Ovary (tissue), 3 donors: ENCODE data around the gene PI4KA.
"Not testable (repeated sequence)": the region's sequence is repeated elsewhere in the genome, so short reads cannot be mapped to it uniquely, and the experiment has no call there.

ENCODE experiments used
- EP300 ChIP-seq: sonication (generic); formaldehyde crosslinking; IDR thresholded peaks from one replicate; pipeline ENCODE4 v1.6.1; 2017; ENCODE audit warnings: antibody characterized with exemption
- POLR2A ChIP-seq: fragments of 450-650 bp; IDR thresholded peaks from one replicate; pipeline ENCODE4 v1.6.1; 2017; ENCODE audit warnings: antibody characterized with exemption, mild to moderate bottlenecking, moderate library complexity
- TF ChIP-seq, protein P1 (sequence below), 3 donors: fragments of 450-650 bp in 2 of 3; fragments of 200-600 bp in 1 of 3; IDR thresholded peaks; one replicate each; pipeline versions ENCODE4 v1.5.1 to v1.8.0; 2016 to 2022; ENCODE audit warnings: antibody characterized with exemption in 3 of 3, mild to moderate bottlenecking in 1 of 3
- donor health status: DM: no; HTN: no; CAD: no.

DNA sequence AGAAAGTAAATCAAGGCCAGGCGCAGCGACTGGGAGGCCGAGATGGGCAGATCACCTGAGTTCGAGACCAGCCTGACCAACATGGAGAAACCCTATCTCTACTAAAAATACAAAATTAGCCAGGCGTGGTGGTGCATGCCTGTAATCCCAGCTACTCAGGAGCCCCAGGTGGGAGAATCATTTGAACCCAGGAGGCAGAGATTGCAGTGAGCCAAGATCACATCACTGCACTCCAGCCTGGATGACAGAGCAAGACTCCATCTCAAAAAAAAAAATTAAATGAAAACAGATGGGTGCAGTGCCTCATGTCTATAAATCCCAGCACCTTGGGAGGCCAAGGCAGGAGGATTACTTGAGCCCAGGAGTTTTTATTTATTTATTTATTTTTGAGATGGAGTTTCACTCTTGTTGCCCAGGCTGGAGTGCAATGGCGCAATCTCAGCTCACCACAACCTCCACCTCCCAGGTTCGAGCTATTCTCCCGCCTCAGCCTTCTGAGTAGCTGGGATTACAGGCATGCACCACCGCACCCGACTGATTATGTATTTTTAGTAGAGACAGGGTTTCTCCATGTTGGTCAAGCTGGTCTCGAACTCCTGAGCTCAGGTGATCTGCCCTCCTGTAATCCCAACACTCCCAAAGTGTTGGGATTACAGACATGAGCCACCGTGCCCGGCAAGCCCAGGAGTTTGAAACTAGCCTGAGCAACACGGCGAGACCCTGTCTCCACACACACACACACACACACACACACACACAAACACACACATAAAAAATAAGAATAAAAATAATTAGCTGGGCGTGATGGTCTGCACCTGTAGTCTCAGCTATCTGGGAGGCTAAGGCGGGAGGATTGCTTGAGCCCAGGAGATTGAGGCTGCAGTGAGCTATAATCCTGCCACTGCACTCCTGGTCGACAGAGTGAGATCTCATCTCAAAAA, 42.8 kb upstream of the PI4KA start:
- TF ChIP-seq, protein P1, sequence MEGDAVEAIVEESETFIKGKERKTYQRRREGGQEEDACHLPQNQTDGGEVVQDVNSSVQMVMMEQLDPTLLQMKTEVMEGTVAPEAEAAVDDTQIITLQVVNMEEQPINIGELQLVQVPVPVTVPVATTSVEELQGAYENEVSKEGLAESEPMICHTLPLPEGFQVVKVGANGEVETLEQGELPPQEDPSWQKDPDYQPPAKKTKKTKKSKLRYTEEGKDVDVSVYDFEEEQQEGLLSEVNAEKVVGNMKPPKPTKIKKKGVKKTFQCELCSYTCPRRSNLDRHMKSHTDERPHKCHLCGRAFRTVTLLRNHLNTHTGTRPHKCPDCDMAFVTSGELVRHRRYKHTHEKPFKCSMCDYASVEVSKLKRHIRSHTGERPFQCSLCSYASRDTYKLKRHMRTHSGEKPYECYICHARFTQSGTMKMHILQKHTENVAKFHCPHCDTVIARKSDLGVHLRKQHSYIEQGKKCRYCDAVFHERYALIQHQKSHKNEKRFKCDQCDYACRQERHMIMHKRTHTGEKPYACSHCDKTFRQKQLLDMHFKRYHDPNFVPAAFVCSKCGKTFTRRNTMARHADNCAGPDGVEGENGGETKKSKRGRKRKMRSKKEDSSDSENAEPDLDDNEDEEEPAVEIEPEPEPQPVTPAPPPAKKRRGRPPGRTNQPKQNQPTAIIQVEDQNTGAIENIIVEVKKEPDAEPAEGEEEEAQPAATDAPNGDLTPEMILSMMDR (IDR thresholded peaks at IDR 0.05), result not testable (repeated sequence)
- not testable (repeated sequence) for TF ChIP-seq POLR2A, EP300
